ENCODE measurements around the gene SLC6A8.

Gene SLC6A8

GRCh38 chrX:153687121-153688039 lies at the start of gene SLC6A8:
Gene SLC6A8 (plus strand): TSS chrX:153687926. CDS start chrX:153688575, 649 bp downstream.
- peak; percentile 47 for DNase-seq

GRCh38 chrX:153638041-153638371 lies 49.7 kb upstream of the SLC6A8 start:
- no peak for DNase-seq

GRCh38 chrX:153638436-153639176 lies 49.1 kb upstream of the SLC6A8 start:
- no peak for DNase-seq

GRCh38 chrX:153639177-153640044 lies 48.3 kb upstream of the SLC6A8 start:
- DNase-seq = no peak

- no peak for DNase-seq
Measured at GRCh38 chrX:153640045-153640686, 47.6 kb upstream of the SLC6A8 start.

GRCh38 chrX:153640736-153641575 lies 46.8 kb upstream of the SLC6A8 start:
- no peak for DNase-seq

- DNase-seq = no peak
Measured at GRCh38 chrX:153641627-153642026, 46.1 kb upstream of the SLC6A8 start.

GRCh38 chrX:153642051-153642654 lies 45.6 kb upstream of the SLC6A8 start:
- no peak for DNase-seq

- DNase-seq = no peak
Measured at GRCh38 chrX:153642655-153643430, 44.9 kb upstream of the SLC6A8 start.

- DNase-seq = no peak
Measured at GRCh38 chrX:153643431-153644351, 44.0 kb upstream of the SLC6A8 start.

- DNase-seq = no peak
Measured at GRCh38 chrX:153644356-153645125, 43.2 kb upstream of the SLC6A8 start.

GRCh38 chrX:153645151-153645550 lies 42.6 kb upstream of the SLC6A8 start:
- DNase-seq = no peak

GRCh38 chrX:153645921-153646488 lies 41.7 kb upstream of the SLC6A8 start:
- no peak for DNase-seq

- no peak for DNase-seq
Measured at GRCh38 chrX:153646620-153647373, 40.9 kb upstream of the SLC6A8 start, which contains the start of gene DUSP9. Gene DUSP9 (plus strand): TSS chrX:153647203. CDS start chrX:153647954, 751 bp downstream.

- DNase-seq = no peak
Measured at GRCh38 chrX:153647461-153648357, 40.0 kb upstream of the SLC6A8 start.
